HL-60 (cell line): ENCODE results near the gene MEOX1.

Source experiments
- CTCF ChIP-seq: IDR thresholded peaks from one replicate; pipeline ENCODE4 v1.5.1; 2011; ENCODE audit warnings: low read length, control low read depth, inconsistent platforms; ENCODE audit not compliant: insufficient read depth
- SPI1 ChIP-seq: IDR thresholded peaks from 2 replicates; pipeline ENCODE4 v1.6.1; 2012; ENCODE audit warnings: low read depth, mild to moderate bottlenecking, borderline replicate concordance
- TF ChIP-seq, protein P1 (sequence below): IDR thresholded peaks from 2 replicates; pipeline ENCODE4 v1.6.1; 2012; ENCODE audit warnings: low read depth; ENCODE audit not compliant: insufficient replicate concordance

DNA sequence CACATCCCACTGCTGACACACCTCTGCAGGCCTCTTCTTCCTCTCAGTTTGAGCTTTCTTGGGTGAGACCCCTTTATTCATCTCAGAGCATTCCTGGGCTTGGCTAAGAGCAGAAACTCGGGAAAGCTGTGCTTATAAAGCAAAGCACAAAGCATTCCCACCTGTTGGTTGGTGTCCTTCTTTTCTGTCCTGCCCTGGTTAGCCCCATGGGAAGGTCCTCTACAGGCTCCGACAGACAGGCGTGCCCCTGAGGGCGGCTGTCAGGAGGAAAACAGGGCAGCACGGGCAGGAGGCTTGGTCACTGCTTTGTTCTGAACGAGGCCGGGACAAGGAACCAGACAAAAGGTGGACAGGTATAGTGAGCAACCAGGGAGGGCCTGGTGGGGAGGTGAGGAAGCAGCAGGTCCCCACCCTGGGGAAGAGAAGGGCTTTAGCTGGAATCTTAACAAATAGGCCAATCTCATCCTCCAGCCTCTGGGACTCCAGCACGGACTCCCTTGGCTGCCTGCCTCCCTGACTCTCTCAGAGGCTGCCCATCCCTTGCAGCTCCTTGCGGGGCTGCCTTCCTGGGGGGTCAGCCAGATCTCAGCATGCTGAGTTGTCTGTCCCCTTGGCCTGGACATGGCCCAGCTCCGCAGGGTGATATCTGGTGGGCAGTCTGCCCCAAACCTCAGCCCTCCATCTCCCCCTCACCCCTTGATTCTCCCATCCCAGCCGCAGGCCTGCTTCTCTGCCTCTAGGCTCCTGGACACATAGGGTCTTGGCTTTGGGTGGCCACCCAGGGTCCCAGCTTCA lies 1.7 kb downstream of the MEOX1 start:
- TF ChIP-seq, protein P1, sequence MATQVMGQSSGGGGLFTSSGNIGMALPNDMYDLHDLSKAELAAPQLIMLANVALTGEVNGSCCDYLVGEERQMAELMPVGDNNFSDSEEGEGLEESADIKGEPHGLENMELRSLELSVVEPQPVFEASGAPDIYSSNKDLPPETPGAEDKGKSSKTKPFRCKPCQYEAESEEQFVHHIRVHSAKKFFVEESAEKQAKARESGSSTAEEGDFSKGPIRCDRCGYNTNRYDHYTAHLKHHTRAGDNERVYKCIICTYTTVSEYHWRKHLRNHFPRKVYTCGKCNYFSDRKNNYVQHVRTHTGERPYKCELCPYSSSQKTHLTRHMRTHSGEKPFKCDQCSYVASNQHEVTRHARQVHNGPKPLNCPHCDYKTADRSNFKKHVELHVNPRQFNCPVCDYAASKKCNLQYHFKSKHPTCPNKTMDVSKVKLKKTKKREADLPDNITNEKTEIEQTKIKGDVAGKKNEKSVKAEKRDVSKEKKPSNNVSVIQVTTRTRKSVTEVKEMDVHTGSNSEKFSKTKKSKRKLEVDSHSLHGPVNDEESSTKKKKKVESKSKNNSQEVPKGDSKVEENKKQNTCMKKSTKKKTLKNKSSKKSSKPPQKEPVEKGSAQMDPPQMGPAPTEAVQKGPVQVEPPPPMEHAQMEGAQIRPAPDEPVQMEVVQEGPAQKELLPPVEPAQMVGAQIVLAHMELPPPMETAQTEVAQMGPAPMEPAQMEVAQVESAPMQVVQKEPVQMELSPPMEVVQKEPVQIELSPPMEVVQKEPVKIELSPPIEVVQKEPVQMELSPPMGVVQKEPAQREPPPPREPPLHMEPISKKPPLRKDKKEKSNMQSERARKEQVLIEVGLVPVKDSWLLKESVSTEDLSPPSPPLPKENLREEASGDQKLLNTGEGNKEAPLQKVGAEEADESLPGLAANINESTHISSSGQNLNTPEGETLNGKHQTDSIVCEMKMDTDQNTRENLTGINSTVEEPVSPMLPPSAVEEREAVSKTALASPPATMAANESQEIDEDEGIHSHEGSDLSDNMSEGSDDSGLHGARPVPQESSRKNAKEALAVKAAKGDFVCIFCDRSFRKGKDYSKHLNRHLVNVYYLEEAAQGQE: no peak
- no peak for TF ChIP-seq CTCF
- no peak for TF ChIP-seq SPI1
